ENCODE results near the gene LIMS2. TPM values are rescaled to one million over a fixed set of nuclear protein-coding genes. Genes with fewer than 3 reads are reported as not detected.

The LIMS2 gene
- total and polyA plus RNA-seq, 2 of the 8 experiments (the other 6 are each of a cell fraction or from before 2014, with no cell fraction given) = 3.3 to 4.8 TPM

- Histone ChIP-seq H3K18ac (ENCODE audit: extremely low read depth, low read length) (no peak overlapping the region), H2BK15ac (ENCODE audit: low read length) (no peak overlapping the region), H3K4me3 (ENCODE audit: extremely low read depth in 1 of 4, insufficient read depth in 2 of 4, low read depth in 3 of 4, low read length in 4 of 4) (no peak overlapping the region), H3K4ac (replicated peaks; ENCODE audit: insufficient read length, low read depth, low read length) (no peak overlapping the region), H3K79me1 (ENCODE audit: low read depth, low read length) (0 out of 2 replicates have a peak, but pooled peaks cover 3% of the 10 kb centered on the region), H4K8ac (ENCODE audit: extremely low read depth, insufficient read depth, low read length) (no peak overlapping the region), H2BK120ac (replicated peaks; ENCODE audit: low read depth, low read length) (no peak overlapping the region), H3K4me1 (replicated peaks in 1 of 4; ENCODE audit: control insufficient read depth in 3 of 4, insufficient read depth in 4 of 4, low read length in 3 of 4) (peaks cover 0 to 5% (median under 1%) of the 10 kb centered on the region in 4 experiments; a peak in 2 of 7 replicates), H4K20me1 (replicated peaks in 1 of 2; ENCODE audit: control insufficient read depth in 1 of 2, insufficient read depth in 2 of 2, low read length in 2 of 2) (no peaks in the 10 kb centered on the region), H2AK5ac (ENCODE audit: low read depth, low read length) (no peak overlapping the region), H3K27me3 (replicated peaks in 1 of 4; ENCODE audit: control insufficient read depth in 3 of 4, extremely low read depth in 1 of 4, insufficient read depth in 3 of 4, low read length in 3 of 4) (peaks cover 0 to 2% (median 0%) of the 10 kb centered on the region in 4 experiments; a peak in 1 of 7 replicates), H3K79me2 (ENCODE audit: control insufficient read depth in 1 of 2, insufficient read depth in 2 of 2, low read length in 2 of 2) (no peaks in the 10 kb centered on the region), H3K27ac (ENCODE audit: low read depth, low read length) (no peak overlapping the region), H3K9ac (replicated peaks in 1 of 4; ENCODE audit: extremely low read depth in 1 of 4, low read depth in 3 of 4, low read length in 3 of 4) (no peak overlapping the region), H3K56ac (replicated peaks; ENCODE audit: insufficient read length, low read depth, low read length) (no peak overlapping the region), H3K14ac (ENCODE audit: insufficient read length) (no peak overlapping the region), H2BK12ac (ENCODE audit: low read depth, low read length) (no peak overlapping the region), H3K9me3 (ENCODE audit: insufficient read depth in 2 of 2, low read depth in 1 of 2, low read length in 1 of 2) (no peaks in the 10 kb centered on the region), H2AFZ (ENCODE audit: low read length) (no peak overlapping the region), H3K4me2 (ENCODE audit: insufficient read depth in 1 of 2, low read depth in 2 of 2, low read length in 2 of 2) (no peak overlapping the region), H2BK20ac (ENCODE audit: low read length) (no peak overlapping the region), H4K5ac (ENCODE audit: insufficient read length, low read depth, low read length) (no peak overlapping the region), H3K36me3 (ENCODE audit: control insufficient read depth in 2 of 4, insufficient read depth in 4 of 4, low read length in 3 of 4) (no peaks in the 10 kb centered on the region), H2BK5ac (ENCODE audit: low read depth, low read length) (no peak overlapping the region), H4K91ac (replicated peaks; ENCODE audit: insufficient read length, low read length) (no peak overlapping the region), H3K23ac (ENCODE audit: insufficient read length) (no peak overlapping the region), H3K23me2 (ENCODE audit: low read depth, low read length) (no peaks in the 10 kb centered on the region)
- no peak for DNase-seq (ENCODE audit: low read depth in 1 of 2, low spot score in 2 of 2)
- ChIA-PET POLR2A (ENCODE audit: partially characterized antibody) (interaction anchor here (1.5 kb wide), 1 partner anchor 118 kb away, joined by 3 read pairs; the partner anchor contains the start of gene IWS1), CTCF (ENCODE audit: partially characterized antibody) (interaction anchor here (1.0 to 13.7 kb wide), 6 partner anchors 7 to 129 kb away, joined by 3 to 160 read pairs (median 4); no protein-coding TSS in a partner anchor)
- FAIRE-seq = no peak
- TF ChIP-seq TCF12 (IDR thresholded peaks at IDR 0.05; ENCODE audit: low read depth, low read length) (no peak), SRF (IDR thresholded peaks at IDR 0.05; ENCODE audit: low read depth, low read length) (no peak), MAX (IDR thresholded peaks at IDR 0.05) (no peak), PHF8 (conservative IDR thresholded peaks at IDR 0.05; ENCODE audit: low read depth, low read length) (no peak), HDAC2 (IDR thresholded peaks at IDR 0.05; ENCODE audit: borderline replicate concordance in 1 of 2, low read depth in 2 of 2, low read length in 2 of 2) (no peak), TEAD4 (IDR thresholded peaks at IDR 0.05; ENCODE audit: low read depth, low read length) (no peak), CHD2 (IDR thresholded peaks at IDR 0.05; ENCODE audit: low read length) (no peak), ATF3 (IDR thresholded peaks at IDR 0.05; ENCODE audit: insufficient read depth, low read depth, low read length) (no peak), RBBP5 (IDR thresholded peaks at IDR 0.05; ENCODE audit: borderline replicate concordance, low read depth, low read length) (no peak), BACH1 (IDR thresholded peaks at IDR 0.05; ENCODE audit: low read length) (no peak), SP4 (IDR thresholded peaks at IDR 0.05; ENCODE audit: low read length) (no peak)
- WGBS, 2 experiments (ENCODE audit: extremely low coverage in 1 of 2, insufficient coverage in 1 of 2, insufficient read length in 1 of 2, insufficient replicate concordance in 2 of 2, low coverage in 1 of 2, low lambda C conversion rate in 2 of 2, missing lambda C conversion rate in 1 of 2) = 89% methylated on average over 1 of the region's 1 CpG; no CpG with 5 or more reads in 1 of the 2 experiments
Measured at GRCh38 chr2:127645026-127645394, 30.3 kb downstream of the LIMS2 start.
